ENCODE data around the gene SOWAHA.
"Not testable (repeated sequence)": the region's sequence is repeated elsewhere in the genome, so short reads cannot be mapped to it uniquely, and the experiment has no call there.

- not testable (repeated sequence) for TF ChIP-seq CTCF (IDR thresholded peaks at IDR 0.05; ENCODE audit: low read length); EZH2 (IDR thresholded peaks at IDR 0.05; ENCODE audit: borderline replicate concordance, low read length)
These were observed 7.2 kb upstream of the SOWAHA start for GRCh38 chr5:132805872-132806271.
